Measurements from ENCODE around the gene REM2. TPM values are rescaled to one million over a fixed set of nuclear protein-coding genes. Genes with fewer than 3 reads are reported as not detected.

The REM2 gene
- total and polyA plus RNA-seq, 4 donors: 0.88 to 0.98 (median 0.92) TPM; not detected in 1

GRCh38 chr14:22901799-22902198 lies 18.8 kb downstream of the REM2 start:
- Histone ChIP-seq H3K27me3 (ENCODE audit: control insufficient read depth in 3 of 3, insufficient read depth in 3 of 3, low read length in 2 of 3) (no peaks in the 10 kb centered on the region), H3K4me1 (ENCODE audit: control insufficient read depth in 5 of 5, insufficient read depth in 5 of 5, low read length in 5 of 5) (peaks cover 0 to 5% (median 2%) of the 10 kb centered on the region in 5 donors), H3K4me3 (no peak overlapping the region), H3K9me3 (ENCODE audit: control insufficient read depth in 4 of 4, insufficient read depth in 3 of 4, low read length in 3 of 4) (no peaks in the 10 kb centered on the region), H3K27ac (ENCODE audit: low read depth in 1 of 2, low read length in 1 of 2) (no peak overlapping the region), H3K9ac (ENCODE audit: insufficient read depth in 1 of 2, low read length in 2 of 2) (no peak overlapping the region), H3K36me3 (ENCODE audit: control insufficient read depth in 4 of 4, insufficient read depth in 4 of 4, low read length in 4 of 4) (peaks cover 44 to 62% (median 48%) of the 10 kb centered on the region in 4 donors)
- ATAC-seq (ENCODE audit: insufficient read depth, low FRiP score) (no peak), DNase-seq (no peak)
- no peak for TF ChIP-seq CTCF (IDR thresholded peaks at IDR 0.05; ENCODE audit: control extremely low read depth, extremely low read depth)
- WGBS, 2 donors: 92 to 98% methylated on average over 7 of the region's 7 CpGs

GRCh38 chr14:22903742-22904087 lies 20.7 kb downstream of the REM2 start:
- DNase-seq (no peak), ATAC-seq (ENCODE audit: insufficient read depth, low FRiP score) (no peak)
- Histone ChIP-seq H3K4me1 (ENCODE audit: control insufficient read depth in 5 of 5, insufficient read depth in 5 of 5, low read length in 5 of 5) (no peaks in the 10 kb centered on the region), H3K9ac (ENCODE audit: insufficient read depth in 1 of 2, low read length in 2 of 2) (no peak overlapping the region), H3K9me3 (ENCODE audit: control insufficient read depth in 4 of 4, insufficient read depth in 3 of 4, low read length in 3 of 4) (no peaks in the 10 kb centered on the region), H3K27me3 (ENCODE audit: control insufficient read depth in 3 of 3, insufficient read depth in 3 of 3, low read length in 2 of 3) (no peaks in the 10 kb centered on the region), H3K27ac (ENCODE audit: low read depth in 1 of 2, low read length in 1 of 2) (no peak overlapping the region), H3K4me3 (no peak overlapping the region), H3K36me3 (ENCODE audit: control insufficient read depth in 4 of 4, insufficient read depth in 4 of 4, low read length in 4 of 4) (peaks cover 49 to 53% (median 53%) of the 10 kb centered on the region in 4 donors)
- 88 to 92% methylated on average over 2 of the region's 2 CpGs for WGBS, 2 donors
- TF ChIP-seq CTCF (IDR thresholded peaks at IDR 0.05; ENCODE audit: control extremely low read depth, extremely low read depth): no peak

GRCh38 chr14:22905627-22906026 lies 22.6 kb downstream of the REM2 start:
- DNase-seq: no peak
- no peak for ATAC-seq (ENCODE audit: insufficient read depth, low FRiP score)
- no peak overlapping the region for H3K9ac ChIP-seq (ENCODE audit: insufficient read depth in 1 of 2, low read length in 2 of 2)
- H3K4me3 ChIP-seq: no peak overlapping the region
- no peak for TF ChIP-seq CTCF (IDR thresholded peaks at IDR 0.05; ENCODE audit: control extremely low read depth, extremely low read depth)
- no peaks in the 10 kb centered on the region for H3K4me1 ChIP-seq (ENCODE audit: control insufficient read depth in 5 of 5, insufficient read depth in 5 of 5, low read length in 5 of 5)
- peaks cover 53 to 58% (median 55%) of the 10 kb centered on the region in 4 donors for H3K36me3 ChIP-seq (ENCODE audit: control insufficient read depth in 4 of 4, insufficient read depth in 4 of 4, low read length in 4 of 4)
- no peaks in the 10 kb centered on the region for H3K27me3 ChIP-seq (ENCODE audit: control insufficient read depth in 3 of 3, insufficient read depth in 3 of 3, low read length in 2 of 3)
- no peaks in the 10 kb centered on the region for H3K9me3 ChIP-seq (ENCODE audit: control insufficient read depth in 4 of 4, insufficient read depth in 3 of 4, low read length in 3 of 4)
- WGBS, 2 donors: 91 to 97% methylated on average over 4 of the region's 4 CpGs
- no peak overlapping the region for H3K27ac ChIP-seq (ENCODE audit: low read depth in 1 of 2, low read length in 1 of 2)

GRCh38 chr14:22906073-22906472 lies 23.1 kb downstream of the REM2 start:
- TF ChIP-seq CTCF (IDR thresholded peaks at IDR 0.05; ENCODE audit: control extremely low read depth, extremely low read depth): no peak
- WGBS, 2 donors: 98 to 99% methylated on average over 20 of the region's 20 CpGs
- ATAC-seq (ENCODE audit: insufficient read depth, low FRiP score) (no peak), DNase-seq (no peak)
- no peak overlapping the region for H3K9ac ChIP-seq (ENCODE audit: insufficient read depth in 1 of 2, low read length in 2 of 2)
- no peaks in the 10 kb centered on the region for H3K27me3 ChIP-seq (ENCODE audit: control insufficient read depth in 3 of 3, insufficient read depth in 3 of 3, low read length in 2 of 3)
- H3K4me1 ChIP-seq (ENCODE audit: control insufficient read depth in 5 of 5, insufficient read depth in 5 of 5, low read length in 5 of 5): no peaks in the 10 kb centered on the region
- H3K36me3 ChIP-seq (ENCODE audit: control insufficient read depth in 4 of 4, insufficient read depth in 4 of 4, low read length in 4 of 4): peaks cover 52 to 55% (median 53%) of the 10 kb centered on the region in 4 donors
- H3K4me3 ChIP-seq: no peak overlapping the region
- no peak overlapping the region for H3K27ac ChIP-seq (ENCODE audit: low read depth in 1 of 2, low read length in 1 of 2)
- no peaks in the 10 kb centered on the region for H3K9me3 ChIP-seq (ENCODE audit: control insufficient read depth in 4 of 4, insufficient read depth in 3 of 4, low read length in 3 of 4)

All from lung (tissue), 12 donors.